Fibroblast of mammary gland (primary cell): ENCODE data around the gene SLC35F3.

ENCODE experiments used
- DNase-seq: peaks from one replicate; pipeline ENCODE4 v3.0.0-alpha.2; 2010; ENCODE audit warnings: low read depth
- H3K4me3 ChIP-seq: 2 replicates; pipeline ENCODE4 v1.5.1; 2011; ENCODE audit warnings: low read depth, mild to moderate bottlenecking, low read length, moderate library complexity; ENCODE audit not compliant: control insufficient read depth
- CTCF ChIP-seq: conservative IDR thresholded peaks from 2 replicates; pipeline ENCODE4 v1.5.1; 2011; ENCODE audit warnings: low read depth, low read length, inconsistent platforms; ENCODE audit not compliant: control insufficient read depth, insufficient read depth

SLC35F3 gene

GRCh38 chr1:234256359-234256758 is 351.9 kb downstream of the SLC35F3 start:
- DNase-seq: peak; percentile 2
- no peak overlapping the region for H3K4me3 ChIP-seq
- no peak for TF ChIP-seq CTCF

DNA sequence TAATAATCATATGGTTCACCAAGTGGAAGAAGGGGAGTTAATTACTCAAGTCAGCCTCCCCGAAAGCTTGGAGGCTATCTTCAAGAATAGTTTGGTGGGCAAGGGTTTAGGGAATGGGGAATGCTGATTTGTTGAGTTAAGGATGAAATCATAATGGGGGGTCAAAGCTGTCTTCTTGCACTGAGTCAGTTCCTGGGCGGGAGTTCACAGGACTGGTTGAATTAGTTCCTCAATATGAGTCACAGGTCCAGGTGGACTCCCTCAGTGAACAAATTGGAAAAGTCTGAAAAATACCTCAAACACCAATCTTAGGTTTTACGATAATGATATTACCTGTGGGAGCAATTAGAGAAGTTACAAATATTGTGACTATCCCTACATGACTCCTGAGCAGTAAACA is 353.6 kb downstream of the SLC35F3 start:
- no peak for TF ChIP-seq CTCF
- DNase-seq: no peak
- H3K4me3 ChIP-seq: no peak overlapping the region

DNA sequence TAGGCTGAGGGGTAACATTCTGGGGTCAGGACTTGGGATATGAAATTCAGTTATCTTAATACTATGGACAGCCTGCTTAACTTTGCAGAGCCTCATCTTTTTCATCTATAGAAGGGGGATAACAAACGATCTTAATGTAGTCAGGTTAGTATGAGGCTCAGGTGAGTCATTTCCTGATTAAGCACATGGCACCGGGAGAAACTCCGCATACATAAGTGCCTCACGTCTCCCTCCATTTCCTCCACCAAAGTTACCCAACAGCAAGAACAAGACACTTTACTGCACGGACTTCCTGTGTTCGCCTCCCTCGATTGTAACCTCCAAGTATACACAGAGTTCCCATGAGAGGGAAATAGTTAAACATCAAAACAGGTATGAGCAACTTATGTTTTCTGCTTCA is 356.1 kb downstream of the SLC35F3 start:
- no peak for TF ChIP-seq CTCF
- DNase-seq: no peak
- H3K4me3 ChIP-seq: no peak overlapping the region

GRCh38 chr1:234261545-234261944 is 357.1 kb downstream of the SLC35F3 start:
- no peak for TF ChIP-seq CTCF

GRCh38 chr1:234262007-234262753 is 357.7 kb downstream of the SLC35F3 start:
- H3K4me3 ChIP-seq: no peak overlapping the region
- no peak for TF ChIP-seq CTCF
- no peak for DNase-seq

More at GRCh38 chr1:234261545-234261944, 357.1 kb downstream of the SLC35F3 start:
- H3K4me3 ChIP-seq: no peak overlapping the region
- DNase-seq: no peak

- no peak for DNase-seq
- H3K4me3 ChIP-seq: no peak overlapping the region
- TF ChIP-seq CTCF: no peak
Observed at GRCh38 chr1:234262754-234263105, 358.3 kb downstream of the SLC35F3 start.
